AG04449 (cell line): ENCODE results near the gene GPHA2.
A peak's percentile ranks its signal among the peaks of the same experiment; 100 is the strongest.

ENCODE experiments used
- CTCF ChIA-PET: fragments of 350-600 bp; formaldehyde crosslinking; extraction: SDS; loops from one replicate; lab custom pipeline; 2021; ENCODE audit warnings: antibody characterized with exemption; lab: Yijun Ruan, JAX
- POLR2A ChIA-PET: fragments of 400-600, 350-600 bp; formaldehyde crosslinking; extraction: SDS; loops from one replicate; lab custom pipeline; 2020; ENCODE audit warnings: antibody characterized with exemption, inconsistent platforms; lab: Yijun Ruan, JAX
- DNase-seq: peaks from one replicate; pipeline ENCODE4 v3.0.0-alpha.2; 2010; ENCODE audit warnings: low read depth, low spot score
- H3K4me3 ChIP-seq: 2 replicates; pipeline ENCODE4 v1.5.1; 2011; ENCODE audit warnings: low read depth, mild to moderate bottlenecking, control low read depth, low read length
- TF ChIP-seq, protein P1 (sequence below): IDR thresholded peaks from one replicate; pipeline ENCODE4 v1.5.1; 2011; ENCODE audit warnings: mild to moderate bottlenecking, moderate library complexity, low read length, control low read depth, inconsistent platforms; ENCODE audit not compliant: insufficient read depth; ENCODE audit errors: missing control alignments

The GPHA2 gene

GRCh38 chr11:64921384-64921783 lies 14.3 kb downstream of the GPHA2 start:
- no peak for DNase-seq
- POLR2A ChIA-PET: interaction anchor here (0.7 kb wide), 1 partner anchor 15 kb away, joined by 3 read pairs; no protein-coding TSS in a partner anchor
- H3K4me3 ChIP-seq: no peak overlapping the region
- TF ChIP-seq, protein P1, sequence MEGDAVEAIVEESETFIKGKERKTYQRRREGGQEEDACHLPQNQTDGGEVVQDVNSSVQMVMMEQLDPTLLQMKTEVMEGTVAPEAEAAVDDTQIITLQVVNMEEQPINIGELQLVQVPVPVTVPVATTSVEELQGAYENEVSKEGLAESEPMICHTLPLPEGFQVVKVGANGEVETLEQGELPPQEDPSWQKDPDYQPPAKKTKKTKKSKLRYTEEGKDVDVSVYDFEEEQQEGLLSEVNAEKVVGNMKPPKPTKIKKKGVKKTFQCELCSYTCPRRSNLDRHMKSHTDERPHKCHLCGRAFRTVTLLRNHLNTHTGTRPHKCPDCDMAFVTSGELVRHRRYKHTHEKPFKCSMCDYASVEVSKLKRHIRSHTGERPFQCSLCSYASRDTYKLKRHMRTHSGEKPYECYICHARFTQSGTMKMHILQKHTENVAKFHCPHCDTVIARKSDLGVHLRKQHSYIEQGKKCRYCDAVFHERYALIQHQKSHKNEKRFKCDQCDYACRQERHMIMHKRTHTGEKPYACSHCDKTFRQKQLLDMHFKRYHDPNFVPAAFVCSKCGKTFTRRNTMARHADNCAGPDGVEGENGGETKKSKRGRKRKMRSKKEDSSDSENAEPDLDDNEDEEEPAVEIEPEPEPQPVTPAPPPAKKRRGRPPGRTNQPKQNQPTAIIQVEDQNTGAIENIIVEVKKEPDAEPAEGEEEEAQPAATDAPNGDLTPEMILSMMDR: no peak
- CTCF ChIA-PET: interaction anchor here (1.3 kb wide), 2 partner anchors 74 to 91 kb away, joined by 3 to 4 read pairs; no protein-coding TSS in a partner anchor

- no peak for DNase-seq
- TF ChIP-seq, protein P1: no peak
- H3K4me3 ChIP-seq: no peak overlapping the region
- POLR2A ChIA-PET: interaction anchor here (1.0 kb wide), 1 partner anchor 42 kb away, joined by 3 read pairs; no protein-coding TSS in a partner anchor
- CTCF ChIA-PET: interaction anchor here (0.9 to 4.2 kb wide), 5 partner anchors 24 to 202 kb away, joined by 3 to 27 read pairs (median 4); partner anchors contain the start of genes ARL2 and FAU
Observed at GRCh38 chr11:64920124-64920523, 15.6 kb downstream of the GPHA2 start.

GRCh38 chr11:64919627-64920026 lies 16.1 kb downstream of the GPHA2 start:
- CTCF ChIA-PET: interaction anchor here (0.9 to 5.5 kb wide), 8 partner anchors 24 to 202 kb away, joined by 3 to 40 read pairs (median 8); partner anchors contain the start of genes ARL2, BATF2 and FAU
- no peak overlapping the region for H3K4me3 ChIP-seq
- POLR2A ChIA-PET: no interaction called here
- TF ChIP-seq, protein P1: no peak
- DNase-seq: no peak

DNA sequence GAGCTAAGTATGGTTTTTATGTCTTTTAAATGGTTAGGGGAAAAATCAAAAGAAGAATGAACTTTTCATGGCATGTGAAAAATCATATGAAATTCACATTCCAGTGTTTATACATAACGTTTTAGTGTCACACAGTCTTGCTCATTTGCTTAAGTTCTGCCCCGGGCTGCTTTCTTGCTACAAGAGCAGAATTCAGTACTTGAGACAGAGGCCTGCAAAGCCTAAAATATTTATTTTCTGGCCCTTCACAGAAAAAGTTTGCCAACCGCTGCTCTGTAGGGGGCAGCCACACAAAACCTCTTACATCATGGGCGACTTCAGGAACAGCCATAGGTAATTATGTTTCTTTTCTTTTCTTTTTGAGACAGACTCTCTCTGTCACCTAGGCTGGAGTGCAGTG lies 17.7 kb downstream of the GPHA2 start:
- ChIA-PET POLR2A (no interaction called here), CTCF (interaction anchor here (0.7 to 5.5 kb wide), 15 partner anchors 9 to 195 kb away, joined by 3 to 40 read pairs (median 5); partner anchors contain the start of genes ARL2, BATF2, CDC42BPG and MAP4K2)
- TF ChIP-seq, protein P1: peak; percentile 22
- no peak for DNase-seq
- peak overlapping the region; percentile 57 for H3K4me3 ChIP-seq

- ChIA-PET POLR2A (no interaction called here), CTCF (interaction anchor here (0.7 to 5.5 kb wide), 11 partner anchors 9 to 196 kb away, joined by 3 to 40 read pairs (median 5); partner anchors contain the start of genes ARL2, CDC42BPG and MAP4K2)
- DNase-seq: no peak
- TF ChIP-seq, protein P1: no peak
- peak overlapping the region; percentile 57 for H3K4me3 ChIP-seq
Observed at GRCh38 chr11:64917663-64917995, 18.1 kb downstream of the GPHA2 start.
